NCI-H748 treated with DMSO at 0.1 percent for 48 hours (cell line): Measurements from ENCODE around the gene GDPD5.

ENCODE experiments used
- DNase-seq: peaks from one replicate; lab custom pipeline; 2025; lab: John Stamatoyannopoulos, UW

Gene GDPD5

DNA sequence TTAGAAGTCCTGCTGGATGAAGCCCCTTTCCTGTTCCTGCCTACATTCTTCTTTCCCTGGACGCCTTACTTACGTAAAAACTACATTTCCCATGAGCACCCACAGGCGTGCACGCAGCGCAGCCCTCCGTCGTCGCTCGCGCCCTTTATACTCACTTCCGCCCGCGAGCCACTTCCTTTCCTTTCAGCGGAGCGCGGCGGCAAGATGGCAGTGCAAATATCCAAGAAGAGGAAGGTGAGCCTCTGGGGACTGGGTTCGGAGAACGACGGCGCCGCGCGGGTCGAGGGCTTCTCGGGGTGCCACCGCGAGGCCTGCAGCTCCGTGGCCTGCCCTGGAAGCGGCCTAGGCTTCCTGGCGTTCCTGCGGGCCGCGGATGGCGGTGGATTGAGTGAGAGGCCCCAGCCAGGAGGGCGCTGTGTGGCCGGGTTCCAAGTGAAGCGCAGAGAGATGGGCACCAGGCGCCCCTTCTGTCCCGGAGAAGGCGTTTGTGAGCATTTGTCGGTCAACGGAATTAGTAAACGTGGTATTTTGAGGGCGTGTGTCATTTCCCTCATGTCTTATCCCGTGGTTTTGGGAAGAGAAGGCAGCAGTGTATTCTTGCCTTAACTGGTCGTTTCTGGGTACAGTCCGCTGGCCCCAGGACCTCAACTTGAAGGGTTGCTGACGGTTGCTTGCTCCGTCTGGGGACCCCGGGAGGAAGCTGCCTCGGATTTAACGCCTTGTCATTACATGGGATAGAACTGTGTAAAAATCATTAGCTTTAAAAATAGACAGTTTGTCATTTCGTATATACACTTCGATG, 126.2 kb downstream of the GDPD5 start, which contains the start of gene RPS3:
TSS of gene RPS3 (plus strand) at position 175 of the 802 bp plus-strand sequence. CDS start at position 205, 30 bp downstream.
- DNase-seq, result peak; percentile 84

DNA sequence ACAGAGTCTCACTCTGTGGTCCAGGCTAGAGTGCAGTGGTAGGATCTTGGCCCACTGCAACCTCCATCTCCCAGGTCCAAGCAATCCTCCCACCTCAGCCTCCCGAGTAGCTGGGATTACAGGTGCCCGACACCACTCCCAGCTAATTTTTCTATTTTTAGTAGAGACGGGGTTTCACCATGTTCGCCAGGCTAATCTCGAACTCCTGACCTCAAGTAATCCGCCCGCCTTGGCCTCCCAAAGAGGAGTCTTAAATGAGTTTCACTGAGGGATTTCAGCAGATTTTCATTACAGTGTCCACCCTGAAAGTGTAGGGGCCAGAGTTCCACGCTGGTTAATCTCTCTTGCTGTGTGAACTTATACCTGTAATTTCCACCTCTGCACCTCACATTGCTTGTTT, 126.8 kb downstream of the GDPD5 start:
- DNase-seq, result no peak

DNA sequence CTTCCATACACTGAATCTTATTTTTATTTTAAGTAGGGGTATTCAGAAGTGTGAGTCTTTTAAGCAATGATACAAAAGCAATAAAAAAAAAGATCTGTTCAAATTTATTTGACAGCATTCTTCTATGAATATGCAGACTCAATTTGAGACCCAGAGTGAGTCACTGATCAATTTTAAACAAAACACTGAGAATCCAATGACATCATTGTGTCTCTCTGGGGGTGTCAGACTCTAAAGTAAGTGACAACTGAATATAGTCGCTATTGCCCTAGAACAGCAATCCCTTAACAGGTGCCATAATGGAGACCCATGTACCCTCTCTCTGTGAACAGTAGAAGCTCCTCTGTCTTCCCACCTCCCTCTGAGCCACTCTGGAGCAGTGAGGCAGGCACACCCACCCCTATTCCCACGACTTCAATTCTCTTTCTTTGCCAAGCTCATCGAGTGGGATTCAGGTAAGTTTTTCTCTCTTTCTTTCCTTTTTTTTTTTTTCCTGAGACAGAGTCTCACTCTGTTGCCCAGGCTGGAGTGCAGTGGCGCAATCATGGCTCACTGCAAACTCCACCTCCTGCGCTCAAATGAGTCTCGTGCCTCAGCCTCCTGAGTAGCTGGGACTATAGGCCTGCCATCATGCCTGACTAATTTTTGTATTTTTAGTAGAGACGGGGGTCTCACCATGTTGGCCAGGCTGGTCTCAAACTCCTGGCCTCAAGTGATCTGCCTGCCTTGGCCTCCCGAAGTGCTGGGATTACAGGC, 131.5 kb downstream of the GDPD5 start:
- no peak for DNase-seq

DNA sequence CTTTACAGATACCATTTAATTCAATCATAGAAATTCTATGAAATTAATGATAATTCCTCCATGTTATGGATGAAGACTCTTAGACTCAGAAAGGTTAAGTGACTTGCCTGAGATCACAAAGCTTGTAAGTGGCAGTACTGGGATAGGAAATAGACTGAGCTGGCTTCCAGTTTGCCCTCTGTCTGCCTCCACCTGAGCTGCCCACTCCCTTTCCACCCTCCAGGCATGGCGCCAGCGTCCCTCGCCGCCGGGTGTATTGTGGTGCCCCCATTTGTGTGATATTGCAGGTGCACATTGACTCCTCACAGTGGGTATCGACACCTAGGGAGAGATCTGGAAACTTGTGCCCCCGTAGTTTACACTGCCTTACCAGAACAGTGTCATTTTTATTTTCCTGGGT, 135.8 kb downstream of the GDPD5 start:
- DNase-seq, result no peak

DNA sequence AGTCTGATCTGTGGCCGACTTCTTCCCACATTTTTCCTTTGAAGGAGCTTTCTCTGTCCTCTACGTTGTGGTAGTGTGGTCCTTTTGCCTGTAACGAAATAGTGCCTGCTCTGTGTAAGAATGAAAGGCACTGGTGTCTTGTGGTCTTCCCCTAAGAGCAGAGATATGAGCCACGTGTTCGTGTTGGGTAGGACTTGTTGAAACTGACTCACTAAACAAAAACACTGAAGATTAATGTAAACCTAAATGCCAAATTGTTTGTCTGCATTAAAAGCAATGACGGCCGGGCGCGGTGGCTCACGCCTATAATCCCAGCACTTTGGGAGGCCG, 136.5 kb downstream of the GDPD5 start:
- no peak for DNase-seq

DNA sequence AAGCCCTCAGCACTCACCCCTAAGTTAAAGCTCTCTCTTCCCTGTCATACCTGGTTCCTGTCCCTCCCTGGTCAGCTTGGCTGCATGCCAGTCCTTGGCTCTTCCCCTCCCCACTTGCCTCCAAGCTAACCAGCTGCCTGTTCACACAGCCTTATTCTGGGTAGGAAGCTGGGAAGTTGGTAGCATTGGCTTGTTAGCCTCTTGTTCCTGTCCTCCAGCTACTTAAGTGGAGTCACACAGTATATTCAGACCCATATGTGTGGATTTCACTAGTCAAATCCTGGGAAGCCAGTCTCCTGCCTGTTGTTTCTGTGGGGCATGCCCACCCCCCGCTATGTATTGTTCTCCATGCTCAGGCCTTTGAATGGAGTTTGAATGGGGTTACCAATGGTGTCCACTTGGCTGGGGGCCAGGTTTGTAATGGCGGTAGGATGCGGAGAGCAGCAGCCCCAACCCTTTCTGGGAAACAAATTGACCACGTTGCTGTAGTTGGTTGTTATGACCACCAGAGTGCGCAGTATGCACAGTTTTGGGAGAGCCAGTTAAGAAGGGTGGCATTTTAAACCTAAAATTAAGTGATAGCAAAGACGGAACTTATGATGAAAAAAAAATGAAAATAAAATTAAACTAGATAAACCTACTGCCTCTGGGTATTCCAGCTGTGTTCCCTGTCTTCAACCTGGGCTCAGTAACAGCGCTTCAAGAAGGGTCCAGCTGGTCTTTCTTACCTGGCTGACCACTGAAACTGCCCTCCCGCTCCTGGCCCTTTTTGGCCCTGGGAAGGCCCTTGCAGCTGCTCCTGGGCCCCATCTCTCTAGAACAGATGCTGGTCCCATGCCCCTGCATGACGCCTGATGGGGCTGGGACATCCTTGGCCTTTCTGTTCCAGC, 137.1 kb downstream of the GDPD5 start:
- peak; percentile 87 for DNase-seq

DNA sequence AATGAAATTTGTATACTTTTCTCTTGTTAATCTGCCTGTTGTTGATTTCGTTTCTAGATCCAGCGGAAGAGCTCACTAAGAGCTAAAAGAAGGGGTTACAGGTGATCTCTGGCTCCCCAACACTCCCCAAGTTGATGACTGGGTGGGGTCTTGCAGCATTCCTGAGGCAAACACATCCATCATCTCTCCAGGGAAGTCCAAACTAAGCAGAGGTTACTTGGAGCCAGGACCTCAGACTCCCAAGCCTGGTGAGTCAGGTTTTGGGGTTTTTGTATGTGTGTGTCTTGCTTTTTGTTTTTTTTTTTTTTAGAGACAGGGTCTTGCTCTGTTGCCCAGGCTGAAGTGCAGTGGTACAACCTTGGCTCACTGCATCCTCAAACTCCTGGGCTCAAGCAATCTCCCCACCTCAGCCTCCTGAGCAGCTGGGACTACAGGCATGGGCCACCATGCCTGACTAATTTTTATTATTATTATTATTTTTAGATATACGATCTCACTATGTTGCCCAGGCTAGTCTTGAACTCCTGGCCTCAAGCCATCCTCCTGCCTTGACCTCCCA, 137.9 kb downstream of the GDPD5 start:
- DNase-seq, result no peak

DNA sequence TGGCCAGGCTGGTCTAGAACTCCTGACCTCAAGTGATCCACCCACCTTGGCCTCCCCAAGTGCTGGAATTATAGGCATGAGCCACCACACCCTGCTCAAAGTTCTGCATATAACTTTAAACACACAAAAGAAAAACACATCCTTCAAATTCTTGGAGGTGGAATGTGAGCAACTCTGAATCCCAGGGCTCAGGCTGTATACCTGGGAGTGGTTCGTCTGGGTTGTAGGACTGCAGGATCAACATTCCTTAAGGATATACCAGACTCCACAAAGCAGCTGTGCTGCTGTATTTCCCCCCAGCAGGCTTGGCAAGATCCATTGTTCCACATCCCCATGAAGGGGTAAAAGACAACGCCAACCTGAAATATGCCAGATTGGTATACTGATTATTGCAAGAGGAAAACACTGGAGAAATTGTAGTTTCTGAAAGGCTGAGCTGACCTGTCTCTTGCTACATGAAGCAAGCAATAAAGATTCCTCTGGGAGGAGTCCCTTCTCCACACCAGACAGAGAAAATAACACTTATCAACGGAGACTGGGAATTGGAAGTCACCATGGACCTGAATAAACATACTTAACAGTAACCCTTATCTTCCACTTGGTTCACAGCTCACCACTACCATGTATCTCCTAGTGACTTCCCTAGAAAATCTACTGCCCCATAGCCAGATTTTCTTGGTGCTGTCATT, 138.7 kb downstream of the GDPD5 start:
- no peak for DNase-seq
